ENCODE data around the gene MACO1.
"Not testable (repeated sequence)": the region's sequence is repeated elsewhere in the genome, so short reads cannot be mapped to it uniquely, and the experiment has no call there.

GRCh38 chr1:25387096-25387495 lies 43.6 kb upstream of the MACO1 start:
- not testable (repeated sequence) for TF ChIP-seq KLF15 (CRISPR knock-in tag; IDR thresholded peaks at IDR 0.05; ENCODE audit: borderline replicate concordance); POLR2A (IDR thresholded peaks at IDR 0.05; ENCODE audit: insufficient read depth in 1 of 2, low read depth in 2 of 2, low read length in 2 of 2); HMG20B (CRISPR knock-in tag; conservative IDR thresholded peaks at IDR 0.05); JARID2 (CRISPR knock-in tag; IDR thresholded peaks at IDR 0.05; ENCODE audit: insufficient replicate concordance); CTCF (CRISPR knock-in tag; IDR thresholded peaks at IDR 0.05); SNAPC2 (CRISPR knock-in tag; IDR thresholded peaks at IDR 0.05); ZNF350 (CRISPR knock-in tag; IDR thresholded peaks at IDR 0.05; ENCODE audit: borderline replicate concordance, low read depth); EZH2 (conservative IDR thresholded peaks at IDR 0.05; ENCODE audit: low read depth, low read length); YY1 (IDR thresholded peaks at IDR 0.05; ENCODE audit: insufficient read depth, insufficient replicate concordance, low read depth, low read length); TP53 (CRISPR knock-in tag; conservative IDR thresholded peaks at IDR 0.05)

Data from HepG2 (cell line).